Mesenchymal stem cell (in vitro differentiated cells and primary cell): Measurements from ENCODE around the gene P3R3URF.

Experiments used
- DNase-seq: peaks from one replicate; pipeline ENCODE4 v3.0.0-alpha.2; 2013
- H2AFZ ChIP-seq: one replicate; pipeline ENCODE4 v1.6.1; 2013; ENCODE audit warnings: low read depth, mild to moderate bottlenecking, control low read depth, inconsistent platforms, low read length, moderate library complexity
- H2AK5ac ChIP-seq: 2 replicates; pipeline ENCODE4 v1.6.1; 2013; ENCODE audit warnings: low read length, moderate library complexity, mild to moderate bottlenecking, inconsistent platforms; ENCODE audit not compliant: severe bottlenecking
- H2BK120ac ChIP-seq: one replicate; pipeline ENCODE4 v1.6.1; 2013; ENCODE audit warnings: low read depth, mild to moderate bottlenecking, inconsistent platforms, low read length, moderate library complexity
- H2BK12ac ChIP-seq, 2 experiments: one replicate each; pipeline ENCODE4 v1.6.1; 2013; ENCODE audit warnings: inconsistent platforms in 2 of 2, low read length in 2 of 2, mild to moderate bottlenecking in 2 of 2, moderate library complexity in 2 of 2, control low read depth in 1 of 2
- H2BK15ac ChIP-seq: one replicate; pipeline ENCODE4 v1.6.1; 2013; ENCODE audit warnings: mild to moderate bottlenecking, low read depth, inconsistent platforms; ENCODE audit not compliant: poor library complexity, severe bottlenecking
- H2BK5ac ChIP-seq: 2 replicates; pipeline ENCODE4 v1.6.1; 2013; ENCODE audit warnings: low read depth, mild to moderate bottlenecking, low read length, control low read depth, inconsistent platforms; ENCODE audit not compliant: poor library complexity, severe bottlenecking
- H3K14ac ChIP-seq, 2 experiments: one replicate each; pipeline ENCODE4 v1.6.1; 2013; ENCODE audit warnings: inconsistent platforms in 2 of 2, low read length in 2 of 2, control low read depth in 1 of 2, mild to moderate bottlenecking in 1 of 2, moderate library complexity in 1 of 2
- H3K18ac ChIP-seq, 2 experiments: one replicate each; pipeline ENCODE4 v1.6.1; 2013; ENCODE audit warnings: inconsistent platforms in 2 of 2, low read length in 2 of 2, control low read depth in 1 of 2, low read depth in 1 of 2, mild to moderate bottlenecking in 1 of 2
- H3K23ac ChIP-seq, 2 experiments: one replicate each; pipeline ENCODE4 v1.6.1; 2013; ENCODE audit warnings: inconsistent platforms in 2 of 2, low read length in 2 of 2, mild to moderate bottlenecking in 2 of 2, moderate library complexity in 2 of 2, control low read depth in 1 of 2
- H3K27ac ChIP-seq: 2 replicates; pipeline ENCODE4 v1.5.1; 2013; ENCODE audit warnings: mild to moderate bottlenecking, moderate library complexity, low read length, control low read depth, inconsistent platforms; ENCODE audit not compliant: poor library complexity, severe bottlenecking
- H3K27me3 ChIP-seq, 2 experiments: 2 replicates each; pipeline versions ENCODE4 v1.6.1 to v1.7.0; 2013; ENCODE audit warnings: low read length in 2 of 2, mild to moderate bottlenecking in 2 of 2, moderate library complexity in 2 of 2, control low read depth in 1 of 2, inconsistent platforms in 1 of 2; ENCODE audit not compliant: control insufficient read depth in 1 of 2, insufficient read depth in 1 of 2
- H3K36me3 ChIP-seq, 2 experiments: 2 replicates each; pipeline versions ENCODE4 v1.6.1 to v1.7.0; 2013; ENCODE audit warnings: low read length in 2 of 2, control low read depth in 1 of 2, inconsistent platforms in 1 of 2, low read depth in 1 of 2, mild to moderate bottlenecking in 1 of 2; ENCODE audit not compliant: insufficient read depth in 2 of 2, control insufficient read depth in 1 of 2
- H3K4ac ChIP-seq, 2 experiments: one replicate each; pipeline ENCODE4 v1.6.1; 2013; ENCODE audit warnings: inconsistent platforms in 2 of 2, low read length in 2 of 2, mild to moderate bottlenecking in 2 of 2, moderate library complexity in 2 of 2, control low read depth in 1 of 2, low read depth in 1 of 2
- H3K4me1 ChIP-seq: 2 replicates; pipeline ENCODE4 v1.6.1; 2013; ENCODE audit warnings: low read depth, low read length, control low read depth; ENCODE audit not compliant: control insufficient read depth, insufficient read depth
- H3K4me2 ChIP-seq: 2 replicates; pipeline ENCODE4 v1.6.1; 2013; ENCODE audit warnings: low read length, mild to moderate bottlenecking, inconsistent platforms; ENCODE audit not compliant: poor library complexity, severe bottlenecking
- H3K4me3 ChIP-seq, 2 experiments: 2 replicates each; pipeline versions ENCODE4 v1.5.1 to v1.7.0; 2013; ENCODE audit warnings: low read length in 2 of 2, mild to moderate bottlenecking in 2 of 2, control low read depth in 1 of 2, low read depth in 1 of 2; ENCODE audit not compliant: insufficient read depth in 1 of 2
- H3K79me1 ChIP-seq: replicated peaks from 2 replicates; pipeline ENCODE4 v1.6.1; 2013; ENCODE audit warnings: mild to moderate bottlenecking, control low read depth, low read length, inconsistent platforms; ENCODE audit not compliant: poor library complexity, severe bottlenecking
- H3K9ac ChIP-seq: 2 replicates; pipeline ENCODE4 v1.7.0; 2013; ENCODE audit warnings: mild to moderate bottlenecking, low read length, moderate library complexity
- H3K9me3 ChIP-seq: 2 replicates; pipeline ENCODE4 v1.7.0; 2013; ENCODE audit warnings: mild to moderate bottlenecking, low read length; ENCODE audit not compliant: control insufficient read depth
- H4K8ac ChIP-seq: one replicate; pipeline ENCODE4 v1.6.1; 2013; ENCODE audit warnings: inconsistent platforms, mild to moderate bottlenecking, low read length, moderate library complexity
- H4K91ac ChIP-seq: one replicate; pipeline ENCODE4 v1.6.1; 2013; ENCODE audit warnings: mild to moderate bottlenecking, low read length, inconsistent platforms
- WGBS: methylation state at CpG from one replicate; pipeline ENCODE4 v1.1.7; 2013; ENCODE audit warnings: mixed read lengths; 5-methylcytosine and 5-hydroxymethylcytosine counted together

Gene P3R3URF

GRCh38 chr1:46175243-46175642 is 1.0 kb downstream of the P3R3URF start:
- Histone ChIP-seq H2AK5ac (no peak overlapping the region), H3K4me1 (peaks cover 24% of the 10 kb centered on the region), H2BK15ac (no peak overlapping the region), H3K79me1 (no peaks in the 10 kb centered on the region), H3K4me3 (no peak overlapping the region), H2AFZ (no peak overlapping the region), H3K23ac (no peak overlapping the region), H3K4me2 (no peak overlapping the region), H3K27me3 (peaks cover 0 to 14% of the 10 kb centered on the region in 2 experiments), H4K91ac (no peak overlapping the region), H2BK120ac (no peak overlapping the region), H3K18ac (no peak overlapping the region), H4K8ac (no peak overlapping the region), H3K9ac (peak overlapping the region; percentile 66), H2BK5ac (no peak overlapping the region), H2BK12ac (no peak overlapping the region), H3K27ac (no peak overlapping the region), H3K14ac (no peak overlapping the region), H3K4ac (no peak overlapping the region), H3K9me3 (no peaks in the 10 kb centered on the region), H3K36me3 (no peaks in the 10 kb centered on the region)
- DNase-seq = no peak
- 50% methylated on average over 2 of the region's 3 CpGs for WGBS

GRCh38 chr1:46174448-46175231 is 1.6 kb downstream of the P3R3URF start, which contains the start of gene TSPAN1:
Gene TSPAN1, plus strand, starts transcription at chr1:46175087. Its CDS starts 6,021 bp downstream, at chr1:46181108.
- no peak within 1 kb of the TSS for H4K91ac ChIP-seq
- no peak within 1 kb of the TSS for H2BK12ac ChIP-seq
- no peaks in the 10 kb centered on the region for H3K79me1 ChIP-seq
- H3K4me3 ChIP-seq = peak within 1 kb of the TSS in 1 of 2 experiments; percentile 50
- H3K27ac ChIP-seq = no peak within 1 kb of the TSS
- peak within 1 kb of the TSS; percentile 64 for H4K8ac ChIP-seq
- no peak within 1 kb of the TSS for H3K18ac ChIP-seq
- H3K23ac ChIP-seq = no peak within 1 kb of the TSS
- H3K4me2 ChIP-seq = no peak within 1 kb of the TSS
- H3K9ac ChIP-seq = peak within 1 kb of the TSS; percentile 66
- H3K14ac ChIP-seq = peak within 1 kb of the TSS in 1 of 2 experiments; percentile 38
- H2BK120ac ChIP-seq = no peak within 1 kb of the TSS
- H3K4ac ChIP-seq = no peak within 1 kb of the TSS
- H3K27me3 ChIP-seq = peaks cover 3 to 20% of the 10 kb centered on the region in 2 experiments
- no peak within 1 kb of the TSS for H2BK15ac ChIP-seq
- H3K4me1 ChIP-seq = peaks cover 20% of the 10 kb centered on the region
- no peak within 1 kb of the TSS for H2BK5ac ChIP-seq
- H3K9me3 ChIP-seq = no peaks in the 10 kb centered on the region
- DNase-seq = peak; percentile 72
- no peak within 1 kb of the TSS for H2AK5ac ChIP-seq
- 81% methylated on average over 11 of the region's 11 CpGs for WGBS
- H2AFZ ChIP-seq = no peak within 1 kb of the TSS
- no peaks in the 10 kb centered on the region for H3K36me3 ChIP-seq

GRCh38 chr1:46173361-46173856 is 2.9 kb downstream of the P3R3URF start:
- Histone ChIP-seq H3K79me1 (no peaks in the 10 kb centered on the region), H3K27me3 (peaks cover 15 to 33% of the 10 kb centered on the region in 2 experiments), H3K23ac (no peak overlapping the region), H4K8ac (peak overlapping the region; percentile 27), H3K4ac (peak overlapping the region in 1 of 2 experiments; percentile 29), H3K4me2 (no peak overlapping the region), H3K27ac (no peak overlapping the region), H2BK5ac (no peak overlapping the region), H3K4me3 (no peak overlapping the region), H2BK12ac (peak overlapping the region; percentile 12 to 18), H2AK5ac (no peak overlapping the region), H2BK15ac (no peak overlapping the region), H2BK120ac (no peak overlapping the region), H3K9me3 (no peaks in the 10 kb centered on the region), H3K18ac (peak overlapping the region in 1 of 2 experiments; percentile 52), H3K14ac (no peak overlapping the region), H3K9ac (peak overlapping the region; percentile 40), H4K91ac (peak overlapping the region; percentile 73), H2AFZ (peak overlapping the region; percentile 55), H3K36me3 (no peaks in the 10 kb centered on the region), H3K4me1 (peaks cover 20% of the 10 kb centered on the region)
- peak; percentile 79 for DNase-seq
- WGBS = 95% methylated on average over 2 of the region's 4 CpGs

GRCh38 chr1:46172321-46172720 is 4.0 kb downstream of the P3R3URF start:
- H2AFZ ChIP-seq = no peak overlapping the region
- no peaks in the 10 kb centered on the region for H3K79me1 ChIP-seq
- H3K9me3 ChIP-seq = no peaks in the 10 kb centered on the region
- H3K4me3 ChIP-seq = no peak overlapping the region
- peaks cover 21 to 43% of the 10 kb centered on the region in 2 experiments for H3K27me3 ChIP-seq
- no peak overlapping the region for H3K18ac ChIP-seq
- H2BK5ac ChIP-seq = no peak overlapping the region
- H2BK12ac ChIP-seq = no peak overlapping the region
- H2BK120ac ChIP-seq = no peak overlapping the region
- no peak overlapping the region for H4K8ac ChIP-seq
- peaks cover 21% of the 10 kb centered on the region for H3K4me1 ChIP-seq
- H3K14ac ChIP-seq = no peak overlapping the region
- WGBS = 96% methylated on average over 4 of the region's 4 CpGs
- H3K4me2 ChIP-seq = no peak overlapping the region
- no peak overlapping the region for H3K27ac ChIP-seq
- no peaks in the 10 kb centered on the region for H3K36me3 ChIP-seq
- H4K91ac ChIP-seq = no peak overlapping the region
- H3K9ac ChIP-seq = no peak overlapping the region
- no peak overlapping the region for H3K23ac ChIP-seq
- no peak overlapping the region for H2BK15ac ChIP-seq
- no peak for DNase-seq
- no peak overlapping the region for H3K4ac ChIP-seq
- H2AK5ac ChIP-seq = no peak overlapping the region
